H1 (cell line): ENCODE results near the gene TMEM255B. TPM values are rescaled to one million over a fixed set of nuclear protein-coding genes. Genes with fewer than 3 reads are reported as not detected.
A peak's percentile ranks its signal among the peaks of the same experiment; 100 is the strongest.

ENCODE experiments used
- CTCF ChIA-PET: fragments of 300-600 bp; sonication (Branson Sonifier 250); formaldehyde crosslinking; loops from one replicate; lab custom pipeline; 2021; ENCODE audit not compliant: partially characterized antibody; lab: Charles Lee
- POLR2A ChIA-PET: fragments of 300-600 bp; sonication (Branson Sonifier 250); formaldehyde crosslinking; loops from one replicate; lab custom pipeline; 2021; ENCODE audit warnings: inconsistent platforms; ENCODE audit not compliant: partially characterized antibody; lab: Charles Lee
- DNase-seq, 2 experiments: peaks; one replicate each; pipeline versions ENCODE4 v3.0.0 to v3.0.0-alpha.2; 2010 to 2022; ENCODE audit warnings: low spot score in 2 of 2, low read depth in 1 of 2, mixed read lengths in 1 of 2
- FAIRE-seq: peaks from 2 replicates; lab custom pipeline; 2011; peaks lifted over from hg19 to GRCh38; lab: Jason Lieb, UNC
- H2AFZ ChIP-seq: 2 replicates; pipeline ENCODE4 v1.8.1; 2012; ENCODE audit warnings: low read length, inconsistent platforms
- H2AK5ac ChIP-seq: 2 replicates; pipeline ENCODE4 v1.6.1; 2013; ENCODE audit warnings: low read depth, low read length
- H2BK120ac ChIP-seq: replicated peaks from 2 replicates; pipeline ENCODE3; 2013; ENCODE audit warnings: low read depth, low read length, inconsistent platforms
- H2BK12ac ChIP-seq: 2 replicates; pipeline ENCODE4 v1.6.1; 2013; ENCODE audit warnings: low read depth, low read length
- H2BK15ac ChIP-seq: 2 replicates; pipeline ENCODE4 v1.6.1; 2013; ENCODE audit warnings: low read length
- H2BK20ac ChIP-seq: 2 replicates; pipeline ENCODE4 v1.6.1; 2013; ENCODE audit warnings: low read length
- H2BK5ac ChIP-seq: 2 replicates; pipeline ENCODE4 v1.6.1; 2013; ENCODE audit warnings: low read depth, low read length
- H3K14ac ChIP-seq: 2 replicates; pipeline ENCODE4 v1.6.1; 2013; ENCODE audit warnings: inconsistent platforms; ENCODE audit not compliant: insufficient read length
- H3K18ac ChIP-seq: 2 replicates; pipeline ENCODE4 v1.6.1; 2013; ENCODE audit warnings: low read length; ENCODE audit errors: extremely low read depth
- H3K23ac ChIP-seq: 2 replicates; pipeline ENCODE4 v1.6.1; 2013; ENCODE audit warnings: inconsistent platforms; ENCODE audit not compliant: insufficient read length
- H3K23me2 ChIP-seq: 2 replicates; pipeline ENCODE4 v1.6.1; 2013; ENCODE audit warnings: low read depth, low read length
- H3K27ac ChIP-seq: 2 replicates; pipeline ENCODE4 v1.6.1; 2011; ENCODE audit warnings: low read depth, low read length, inconsistent platforms
- H3K27me3 ChIP-seq, 4 experiments: replicated peaks in 1 of 4; 1 replicate in 1 of 4; 2 replicates in 3 of 4; pipeline versions ENCODE4 v1.6.1 to v1.8.1; 2011 to 2013; ENCODE audit warnings: low read length in 3 of 4, mild to moderate bottlenecking in 3 of 4, inconsistent platforms in 2 of 4, mixed read lengths in 2 of 4, moderate library complexity in 1 of 4; ENCODE audit not compliant: control insufficient read depth in 3 of 4, insufficient read depth in 3 of 4; ENCODE audit errors: extremely low read depth in 1 of 4
- H3K36me3 ChIP-seq, 4 experiments: 2 replicates each; pipeline versions ENCODE4 v1.6.1 to v1.8.1; 2011 to 2013; ENCODE audit warnings: mild to moderate bottlenecking in 4 of 4, low read length in 3 of 4, moderate library complexity in 2 of 4, control low read depth in 1 of 4, inconsistent platforms in 1 of 4; ENCODE audit not compliant: insufficient read depth in 4 of 4, control insufficient read depth in 2 of 4
- H3K4ac ChIP-seq: replicated peaks from 2 replicates; pipeline ENCODE3; 2013; ENCODE audit warnings: low read length, low read depth, mixed read lengths, inconsistent platforms; ENCODE audit not compliant: insufficient read length
- H3K4me1 ChIP-seq, 4 experiments: replicated peaks in 1 of 4; 1 replicate in 1 of 4; 2 replicates in 3 of 4; pipeline versions ENCODE4 v1.6.1 to v1.8.1; 2011 to 2013; ENCODE audit warnings: low read length in 3 of 4, inconsistent platforms in 2 of 4, mixed read lengths in 1 of 4; ENCODE audit not compliant: insufficient read depth in 4 of 4, control insufficient read depth in 3 of 4
- H3K4me2 ChIP-seq, 2 experiments: 2 replicates each; pipeline versions ENCODE4 v1.6.1 to v1.8.1; 2011 to 2013; ENCODE audit warnings: low read depth in 2 of 2, low read length in 2 of 2, control low read depth in 1 of 2, inconsistent platforms in 1 of 2, mild to moderate bottlenecking in 1 of 2; ENCODE audit not compliant: insufficient read depth in 1 of 2
- H3K4me3 ChIP-seq, 4 experiments: fragments of 200-600, 300-600 bp in 1 of 4; sonication (generic), shearing (Covaris generic), sonication (Bioruptor Twin) in 1 of 4; 2 replicates each; pipeline versions ENCODE4 v1.5.1 to v1.8.1; 2011 to 2016; ENCODE audit warnings: low read length in 4 of 4, low read depth in 3 of 4, control low read depth in 2 of 4, inconsistent platforms in 2 of 4, mild to moderate bottlenecking in 2 of 4, mixed read lengths in 1 of 4, moderate library complexity in 1 of 4; ENCODE audit not compliant: insufficient read depth in 2 of 4; ENCODE audit errors: extremely low read depth in 1 of 4
- H3K56ac ChIP-seq: replicated peaks from 2 replicates; pipeline ENCODE3; 2013; ENCODE audit warnings: low read depth, mild to moderate bottlenecking, mixed read lengths, low read length, inconsistent platforms; ENCODE audit not compliant: insufficient read length
- H3K79me1 ChIP-seq: 2 replicates; pipeline ENCODE4 v1.6.1; 2013; ENCODE audit warnings: low read depth, low read length, control low read depth
- H3K79me2 ChIP-seq, 2 experiments: 2 replicates each; pipeline versions ENCODE4 v1.6.1 to v1.8.1; 2012 to 2013; ENCODE audit warnings: low read length in 2 of 2, mild to moderate bottlenecking in 2 of 2, inconsistent platforms in 1 of 2; ENCODE audit not compliant: insufficient read depth in 2 of 2, control insufficient read depth in 1 of 2
- H3K9ac ChIP-seq, 4 experiments: replicated peaks in 1 of 4; 1 replicate in 1 of 4; 2 replicates in 3 of 4; pipeline versions ENCODE4 v1.6.1 to v1.8.1; 2011 to 2013; ENCODE audit warnings: low read depth in 3 of 4, low read length in 3 of 4, control low read depth in 2 of 4, mild to moderate bottlenecking in 2 of 4, moderate library complexity in 2 of 4, inconsistent platforms in 1 of 4; ENCODE audit errors: extremely low read depth in 1 of 4
- H3K9me3 ChIP-seq, 2 experiments: 2 replicates each; pipeline versions ENCODE4 v1.6.1 to v1.8.1; 2012 to 2013; ENCODE audit warnings: mild to moderate bottlenecking in 2 of 2, moderate library complexity in 2 of 2, control low read depth in 1 of 2, inconsistent platforms in 1 of 2, low read depth in 1 of 2, low read length in 1 of 2, mixed read lengths in 1 of 2; ENCODE audit not compliant: insufficient read depth in 2 of 2
- H4K20me1 ChIP-seq, 2 experiments: replicated peaks in 1 of 2; 2 replicates each; pipeline versions ENCODE3 to v1.8.1; 2011 to 2013; ENCODE audit warnings: inconsistent platforms in 2 of 2, low read length in 2 of 2, mild to moderate bottlenecking in 1 of 2; ENCODE audit not compliant: insufficient read depth in 2 of 2, control insufficient read depth in 1 of 2
- H4K5ac ChIP-seq: 2 replicates; pipeline ENCODE4 v1.6.1; 2013; ENCODE audit warnings: low read length, low read depth, mixed read lengths, inconsistent platforms; ENCODE audit not compliant: insufficient read length
- H4K8ac ChIP-seq: 2 replicates; pipeline ENCODE4 v1.8.0; 2013; ENCODE audit warnings: mild to moderate bottlenecking, moderate library complexity, low read length, inconsistent platforms; ENCODE audit not compliant: insufficient read depth; ENCODE audit errors: extremely low read depth
- H4K91ac ChIP-seq: replicated peaks from 2 replicates; pipeline ENCODE3; 2013; ENCODE audit warnings: low read length, mixed read lengths, inconsistent platforms; ENCODE audit not compliant: insufficient read length
- ATF2 ChIP-seq: IDR thresholded peaks from 2 replicates; pipeline ENCODE4 v1.6.1; 2012; ENCODE audit warnings: low read length, inconsistent platforms
- EZH2 ChIP-seq: fragments of 200-600 bp; sonication (generic); IDR thresholded peaks from 2 replicates; pipeline ENCODE4 v1.7.1; 2012; ENCODE audit warnings: low read depth, mild to moderate bottlenecking, moderate library complexity, low read length, inconsistent platforms; ENCODE audit not compliant: severe bottlenecking
- KDM1A ChIP-seq: fragments of 200-600, 300-600 bp; sonication (generic); IDR thresholded peaks from 2 replicates; pipeline ENCODE4 v1.7.1; 2016; ENCODE audit warnings: mild to moderate bottlenecking, low read length, borderline replicate concordance
- NRF1 ChIP-seq: IDR thresholded peaks from 2 replicates; pipeline ENCODE4 v1.6.1; 2011; ENCODE audit warnings: mild to moderate bottlenecking, low read depth, low read length, improper control_type of control experiment
- PHF8 ChIP-seq: fragments of 200-600 bp; sonication (generic); conservative IDR thresholded peaks from 2 replicates; pipeline ENCODE4 v1.7.1; 2012; ENCODE audit warnings: low read depth, mild to moderate bottlenecking, inconsistent platforms, low read length, moderate library complexity
- POU5F1 ChIP-seq: IDR thresholded peaks from 2 replicates; pipeline ENCODE4 v1.6.1; 2011; ENCODE audit warnings: low read depth, mild to moderate bottlenecking, low read length, moderate library complexity
- TAF7 ChIP-seq: optimal IDR thresholded peaks from 2 replicates; pipeline ENCODE3; 2011; ENCODE audit warnings: low read depth, mild to moderate bottlenecking, inconsistent platforms, low read length, moderate library complexity, borderline replicate concordance
- USF2 ChIP-seq: IDR thresholded peaks from 2 replicates; pipeline ENCODE4 v1.6.1; 2011; ENCODE audit warnings: low read length, improper control_type of control experiment
- WGBS, 2 experiments: shearing (Covaris generic) in 1 of 2; methylation state at CpG; one replicate each; pipeline versions ENCODE4 v1.1.6 to v1.1.7; 2013 to 2015; ENCODE audit warnings: low lambda C conversion rate in 2 of 2, mixed read lengths in 2 of 2, inconsistent platforms in 1 of 2, low coverage in 1 of 2, missing lambda C conversion rate in 1 of 2; ENCODE audit not compliant: insufficient replicate concordance in 2 of 2, insufficient coverage in 1 of 2, insufficient read length in 1 of 2; ENCODE audit errors: extremely low coverage in 1 of 2, missing lambda C conversion rate in 1 of 2; 5-methylcytosine and 5-hydroxymethylcytosine counted together
- polyA plus RNA-seq, 7 experiments: library from polyadenylated mRNA; depleted of rRNA in 3 of 7; stranded (reverse) in 5 of 7; unstranded in 2 of 7; fragments of >200 nt in 5 of 7; fragments of 200-250 nt in 2 of 7; gene quantifications; 1 replicate in 5 of 7; 2 replicates in 1 of 7; 4 replicates in 1 of 7; pipeline versions ENCODE4 v1.2.1 to v1.2.3, GENCODE V29; 2011 to 2013; ENCODE audit warnings: missing spikeins in 2 of 7, mixed read lengths in 2 of 7
- total RNA-seq: library from RNA; stranded (reverse); fragmentation: NEBNext Ultra II Directional; extraction: Animal tissue kit (Norgen Biotek cat#: 25700); gene quantifications from 2 replicates; pipeline ENCODE4 v1.2.1, GENCODE V29; 2021

Gene TMEM255B
- total and polyA plus RNA-seq, 2 of the 8 experiments (the other 6 are each of a cell fraction or from before 2014, with no cell fraction given), result 3.4 to 4.4 TPM

DNA sequence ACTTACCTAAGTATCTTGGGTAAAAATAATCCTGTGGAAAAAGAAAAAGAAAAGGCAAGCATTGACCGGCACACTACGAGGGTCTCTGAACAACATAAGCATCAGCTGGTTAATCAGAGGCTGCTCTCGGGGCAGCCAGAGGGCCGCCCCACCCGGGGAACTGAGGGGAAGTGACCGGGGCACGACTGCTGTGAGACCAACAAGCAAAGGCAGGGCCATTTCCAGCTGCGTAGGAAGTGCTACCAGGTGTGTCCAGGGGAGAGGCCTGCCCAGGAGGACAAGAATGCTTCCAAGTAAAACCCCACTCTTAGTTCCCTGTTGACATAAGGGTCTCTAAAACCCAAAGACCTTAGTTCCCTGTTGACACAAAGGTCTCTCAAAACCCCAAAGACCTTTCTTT, 89.0 kb downstream of the TMEM255B start:
- H3K9me3 ChIP-seq, result no peaks in the 10 kb centered on the region
- peaks cover 0 to 5% of the 10 kb centered on the region in 2 experiments for H4K20me1 ChIP-seq
- DNase-seq (peak in 1 of 2 experiments; percentile 30), FAIRE-seq (no peak)
- no peak overlapping the region for H2AFZ ChIP-seq
- H2BK12ac ChIP-seq, result 0 out of 2 replicates have a peak overlapping the region, but pooled peaks have one; percentile 17
- CTCF ChIA-PET, result interaction anchor here (1.2 kb wide), 1 partner anchor 121 kb away, joined by 4 read pairs; no protein-coding TSS in a partner anchor
- peaks cover 0 to 6% (median 2%) of the 10 kb centered on the region in 4 experiments; a peak in 4 of 7 replicates for H3K4me1 ChIP-seq
- no peak overlapping the region for H4K8ac ChIP-seq
- H3K4me3 ChIP-seq, result no peak overlapping the region
- no peak overlapping the region for H2BK15ac ChIP-seq
- WGBS, 2 experiments, result 91% methylated on average over 8 of the region's 8 CpGs; no CpG with 5 or more reads in 1 of the 2 experiments
- H3K27me3 ChIP-seq, result no peaks in the 10 kb centered on the region
- H2AK5ac ChIP-seq, result no peak overlapping the region
- POLR2A ChIA-PET, result no interaction called here
- no peaks in the 10 kb centered on the region; the same call in 1 of the 2 replicates for H3K79me1 ChIP-seq
- no peak overlapping the region for H3K9ac ChIP-seq
- H3K36me3 ChIP-seq, result no peaks in the 10 kb centered on the region
- H3K18ac ChIP-seq, result no peak overlapping the region
- no peak overlapping the region for H3K14ac ChIP-seq
- H3K4me2 ChIP-seq, result no peak overlapping the region
- H3K4ac ChIP-seq, result no peak overlapping the region
- H3K27ac ChIP-seq, result no peak overlapping the region
- H4K91ac ChIP-seq, result no peak overlapping the region
- H3K56ac ChIP-seq, result no peak overlapping the region
- TF ChIP-seq EZH2 (no peak), KDM1A (no peak), PHF8 (no peak), TAF7 (no peak), NRF1 (no peak), POU5F1 (no peak), ATF2 (no peak), USF2 (no peak)
- H2BK5ac ChIP-seq, result no peak overlapping the region
- no peak overlapping the region for H4K5ac ChIP-seq
- H2BK120ac ChIP-seq, result no peak overlapping the region
- no peak overlapping the region for H2BK20ac ChIP-seq
- peaks cover 7% of the 10 kb centered on the region; the same call in 1 of the 2 replicates for H3K23me2 ChIP-seq
- H3K23ac ChIP-seq, result no peak overlapping the region
- 0 out of 4 replicates have a peak, but pooled peaks cover 0 to 6% of the 10 kb centered on the region in 2 experiments for H3K79me2 ChIP-seq
